H1 (cell line): ENCODE measurements around the gene ANO2. TPM values are rescaled to one million over a fixed set of nuclear protein-coding genes. Genes with fewer than 3 reads are reported as not detected.

ENCODE experiments used
- CTCF ChIA-PET: fragments of 300-600 bp; sonication (Branson Sonifier 250); formaldehyde crosslinking; loops from one replicate; lab custom pipeline; 2021; ENCODE audit not compliant: partially characterized antibody; lab: Charles Lee
- POLR2A ChIA-PET: fragments of 300-600 bp; sonication (Branson Sonifier 250); formaldehyde crosslinking; loops from one replicate; lab custom pipeline; 2021; ENCODE audit warnings: inconsistent platforms; ENCODE audit not compliant: partially characterized antibody; lab: Charles Lee
- DNase-seq, 2 experiments: peaks; one replicate each; pipeline versions ENCODE4 v3.0.0 to v3.0.0-alpha.2; 2010 to 2022; ENCODE audit warnings: low spot score in 2 of 2, low read depth in 1 of 2, mixed read lengths in 1 of 2
- FAIRE-seq: peaks from 2 replicates; lab custom pipeline; 2011; peaks lifted over from hg19 to GRCh38; lab: Jason Lieb, UNC
- H2AFZ ChIP-seq: 2 replicates; pipeline ENCODE4 v1.8.1; 2012; ENCODE audit warnings: low read length, inconsistent platforms
- H2AK5ac ChIP-seq: 2 replicates; pipeline ENCODE4 v1.6.1; 2013; ENCODE audit warnings: low read depth, low read length
- H2BK120ac ChIP-seq: replicated peaks from 2 replicates; pipeline ENCODE3; 2013; ENCODE audit warnings: low read depth, low read length, inconsistent platforms
- H2BK12ac ChIP-seq: 2 replicates; pipeline ENCODE4 v1.6.1; 2013; ENCODE audit warnings: low read depth, low read length
- H2BK15ac ChIP-seq: 2 replicates; pipeline ENCODE4 v1.6.1; 2013; ENCODE audit warnings: low read length
- H2BK20ac ChIP-seq: 2 replicates; pipeline ENCODE4 v1.6.1; 2013; ENCODE audit warnings: low read length
- H2BK5ac ChIP-seq: 2 replicates; pipeline ENCODE4 v1.6.1; 2013; ENCODE audit warnings: low read depth, low read length
- H3K14ac ChIP-seq: 2 replicates; pipeline ENCODE4 v1.6.1; 2013; ENCODE audit warnings: inconsistent platforms; ENCODE audit not compliant: insufficient read length
- H3K18ac ChIP-seq: 2 replicates; pipeline ENCODE4 v1.6.1; 2013; ENCODE audit warnings: low read length; ENCODE audit errors: extremely low read depth
- H3K23ac ChIP-seq: 2 replicates; pipeline ENCODE4 v1.6.1; 2013; ENCODE audit warnings: inconsistent platforms; ENCODE audit not compliant: insufficient read length
- H3K23me2 ChIP-seq: 2 replicates; pipeline ENCODE4 v1.6.1; 2013; ENCODE audit warnings: low read depth, low read length
- H3K27ac ChIP-seq: 2 replicates; pipeline ENCODE4 v1.6.1; 2011; ENCODE audit warnings: low read depth, low read length, inconsistent platforms
- H3K27me3 ChIP-seq, 4 experiments: replicated peaks in 1 of 4; 1 replicate in 1 of 4; 2 replicates in 3 of 4; pipeline versions ENCODE4 v1.6.1 to v1.8.1; 2011 to 2013; ENCODE audit warnings: low read length in 3 of 4, mild to moderate bottlenecking in 3 of 4, inconsistent platforms in 2 of 4, mixed read lengths in 2 of 4, moderate library complexity in 1 of 4; ENCODE audit not compliant: control insufficient read depth in 3 of 4, insufficient read depth in 3 of 4; ENCODE audit errors: extremely low read depth in 1 of 4
- H3K36me3 ChIP-seq, 4 experiments: 2 replicates each; pipeline versions ENCODE4 v1.6.1 to v1.8.1; 2011 to 2013; ENCODE audit warnings: mild to moderate bottlenecking in 4 of 4, low read length in 3 of 4, moderate library complexity in 2 of 4, control low read depth in 1 of 4, inconsistent platforms in 1 of 4; ENCODE audit not compliant: insufficient read depth in 4 of 4, control insufficient read depth in 2 of 4
- H3K4ac ChIP-seq: replicated peaks from 2 replicates; pipeline ENCODE3; 2013; ENCODE audit warnings: low read length, low read depth, mixed read lengths, inconsistent platforms; ENCODE audit not compliant: insufficient read length
- H3K4me1 ChIP-seq, 4 experiments: replicated peaks in 1 of 4; 1 replicate in 1 of 4; 2 replicates in 3 of 4; pipeline versions ENCODE4 v1.6.1 to v1.8.1; 2011 to 2013; ENCODE audit warnings: low read length in 3 of 4, inconsistent platforms in 2 of 4, mixed read lengths in 1 of 4; ENCODE audit not compliant: insufficient read depth in 4 of 4, control insufficient read depth in 3 of 4
- H3K4me2 ChIP-seq, 2 experiments: 2 replicates each; pipeline versions ENCODE4 v1.6.1 to v1.8.1; 2011 to 2013; ENCODE audit warnings: low read depth in 2 of 2, low read length in 2 of 2, control low read depth in 1 of 2, inconsistent platforms in 1 of 2, mild to moderate bottlenecking in 1 of 2; ENCODE audit not compliant: insufficient read depth in 1 of 2
- H3K4me3 ChIP-seq, 4 experiments: fragments of 200-600, 300-600 bp in 1 of 4; sonication (generic), shearing (Covaris generic), sonication (Bioruptor Twin) in 1 of 4; 2 replicates each; pipeline versions ENCODE4 v1.5.1 to v1.8.1; 2011 to 2016; ENCODE audit warnings: low read length in 4 of 4, low read depth in 3 of 4, control low read depth in 2 of 4, inconsistent platforms in 2 of 4, mild to moderate bottlenecking in 2 of 4, mixed read lengths in 1 of 4, moderate library complexity in 1 of 4; ENCODE audit not compliant: insufficient read depth in 2 of 4; ENCODE audit errors: extremely low read depth in 1 of 4
- H3K56ac ChIP-seq: replicated peaks from 2 replicates; pipeline ENCODE3; 2013; ENCODE audit warnings: low read depth, mild to moderate bottlenecking, mixed read lengths, low read length, inconsistent platforms; ENCODE audit not compliant: insufficient read length
- H3K79me1 ChIP-seq: 2 replicates; pipeline ENCODE4 v1.6.1; 2013; ENCODE audit warnings: low read depth, low read length, control low read depth
- H3K79me2 ChIP-seq, 2 experiments: 2 replicates each; pipeline versions ENCODE4 v1.6.1 to v1.8.1; 2012 to 2013; ENCODE audit warnings: low read length in 2 of 2, mild to moderate bottlenecking in 2 of 2, inconsistent platforms in 1 of 2; ENCODE audit not compliant: insufficient read depth in 2 of 2, control insufficient read depth in 1 of 2
- H3K9ac ChIP-seq, 4 experiments: replicated peaks in 1 of 4; 1 replicate in 1 of 4; 2 replicates in 3 of 4; pipeline versions ENCODE4 v1.6.1 to v1.8.1; 2011 to 2013; ENCODE audit warnings: low read depth in 3 of 4, low read length in 3 of 4, control low read depth in 2 of 4, mild to moderate bottlenecking in 2 of 4, moderate library complexity in 2 of 4, inconsistent platforms in 1 of 4; ENCODE audit errors: extremely low read depth in 1 of 4
- H3K9me3 ChIP-seq, 2 experiments: 2 replicates each; pipeline versions ENCODE4 v1.6.1 to v1.8.1; 2012 to 2013; ENCODE audit warnings: mild to moderate bottlenecking in 2 of 2, moderate library complexity in 2 of 2, control low read depth in 1 of 2, inconsistent platforms in 1 of 2, low read depth in 1 of 2, low read length in 1 of 2, mixed read lengths in 1 of 2; ENCODE audit not compliant: insufficient read depth in 2 of 2
- H4K20me1 ChIP-seq, 2 experiments: replicated peaks in 1 of 2; 2 replicates each; pipeline versions ENCODE3 to v1.8.1; 2011 to 2013; ENCODE audit warnings: inconsistent platforms in 2 of 2, low read length in 2 of 2, mild to moderate bottlenecking in 1 of 2; ENCODE audit not compliant: insufficient read depth in 2 of 2, control insufficient read depth in 1 of 2
- H4K5ac ChIP-seq: 2 replicates; pipeline ENCODE4 v1.6.1; 2013; ENCODE audit warnings: low read length, low read depth, mixed read lengths, inconsistent platforms; ENCODE audit not compliant: insufficient read length
- H4K8ac ChIP-seq: 2 replicates; pipeline ENCODE4 v1.8.0; 2013; ENCODE audit warnings: mild to moderate bottlenecking, moderate library complexity, low read length, inconsistent platforms; ENCODE audit not compliant: insufficient read depth; ENCODE audit errors: extremely low read depth
- H4K91ac ChIP-seq: replicated peaks from 2 replicates; pipeline ENCODE3; 2013; ENCODE audit warnings: low read length, mixed read lengths, inconsistent platforms; ENCODE audit not compliant: insufficient read length
- CTBP2 ChIP-seq: IDR thresholded peaks from 2 replicates; pipeline ENCODE4 v1.7.0; 2011; ENCODE audit warnings: borderline replicate concordance, mild to moderate bottlenecking, moderate library complexity, mixed read lengths, low read length; ENCODE audit not compliant: insufficient read depth, insufficient read length
- WGBS, 2 experiments: shearing (Covaris generic) in 1 of 2; methylation state at CpG; one replicate each; pipeline versions ENCODE4 v1.1.6 to v1.1.7; 2013 to 2015; ENCODE audit warnings: low lambda C conversion rate in 2 of 2, mixed read lengths in 2 of 2, inconsistent platforms in 1 of 2, low coverage in 1 of 2, missing lambda C conversion rate in 1 of 2; ENCODE audit not compliant: insufficient replicate concordance in 2 of 2, insufficient coverage in 1 of 2, insufficient read length in 1 of 2; ENCODE audit errors: extremely low coverage in 1 of 2, missing lambda C conversion rate in 1 of 2; 5-methylcytosine and 5-hydroxymethylcytosine counted together
- polyA plus RNA-seq, 7 experiments: library from polyadenylated mRNA; depleted of rRNA in 3 of 7; stranded (reverse) in 5 of 7; unstranded in 2 of 7; fragments of >200 nt in 5 of 7; fragments of 200-250 nt in 2 of 7; gene quantifications; 1 replicate in 5 of 7; 2 replicates in 1 of 7; 4 replicates in 1 of 7; pipeline versions ENCODE4 v1.2.1 to v1.2.3, GENCODE V29; 2011 to 2013; ENCODE audit warnings: missing spikeins in 2 of 7, mixed read lengths in 2 of 7
- total RNA-seq: library from RNA; stranded (reverse); fragmentation: NEBNext Ultra II Directional; extraction: Animal tissue kit (Norgen Biotek cat#: 25700); gene quantifications from 2 replicates; pipeline ENCODE4 v1.2.1, GENCODE V29; 2021
- TF ChIP-seq, protein P1 (sequence below): IDR thresholded peaks from 2 replicates; pipeline ENCODE4 v1.6.1; 2012; ENCODE audit warnings: inconsistent platforms

Gene ANO2
- total and polyA plus RNA-seq, 2 of the 8 experiments (the other 6 are each of a cell fraction or from before 2014, with no cell fraction given) = 1.9 to 5.5 TPM

DNA sequence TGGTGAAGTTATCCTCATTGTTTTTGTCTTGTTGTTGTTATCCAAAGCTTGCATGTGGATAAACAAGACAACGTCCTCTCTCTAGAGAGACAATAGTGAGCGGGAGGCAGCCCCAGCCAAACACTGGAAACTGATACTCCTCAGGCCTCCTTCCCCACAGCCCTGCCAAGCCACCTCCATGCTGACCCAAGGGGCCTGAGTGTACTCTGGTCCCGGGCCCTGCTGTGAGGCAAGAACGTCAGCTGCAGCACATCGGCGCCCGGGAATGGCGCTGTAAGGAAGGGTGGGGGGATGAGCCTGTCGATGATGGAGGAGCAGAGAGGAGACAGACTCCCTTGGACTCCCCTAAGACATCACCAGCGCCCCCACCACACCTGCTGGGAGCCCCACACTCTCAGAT lies 83.6 kb downstream of the ANO2 start:
- Histone ChIP-seq H3K79me2 (no peaks in the 10 kb centered on the region; a peak in 1 of 4 replicates), H3K23me2 (peaks cover 3% of the 10 kb centered on the region; the same call in 1 of the 2 replicates), H3K79me1 (no peaks in the 10 kb centered on the region), H3K4ac (no peak overlapping the region), H3K27me3 (no peaks in the 10 kb centered on the region), H2AK5ac (no peak overlapping the region), H2AFZ (no peak overlapping the region), H2BK20ac (no peak overlapping the region), H3K9me3 (no peaks in the 10 kb centered on the region), H4K5ac (no peak overlapping the region), H3K18ac (no peak overlapping the region), H2BK15ac (no peak overlapping the region), H3K4me2 (no peak overlapping the region), H3K9ac (no peak overlapping the region), H4K20me1 (no peaks in the 10 kb centered on the region), H3K4me3 (no peak overlapping the region), H3K4me1 (peaks cover under 1 to 1% (median under 1%) of the 10 kb centered on the region in 4 experiments; a peak in 6 of 7 replicates), H2BK12ac (no peak overlapping the region), H3K27ac (no peak overlapping the region), H2BK120ac (no peak overlapping the region), H3K23ac (no peak overlapping the region), H4K91ac (no peak overlapping the region), H3K56ac (no peak overlapping the region), H3K36me3 (no peaks in the 10 kb centered on the region), H3K14ac (no peak overlapping the region), H4K8ac (no peak overlapping the region), H2BK5ac (no peak overlapping the region)
- DNase-seq = no peak
- 95% methylated on average over 10 of the region's 10 CpGs; no CpG with 5 or more reads in 1 of the 2 experiments for WGBS, 2 experiments
- TF ChIP-seq CTBP2 = no peak
- TF ChIP-seq, protein P1, sequence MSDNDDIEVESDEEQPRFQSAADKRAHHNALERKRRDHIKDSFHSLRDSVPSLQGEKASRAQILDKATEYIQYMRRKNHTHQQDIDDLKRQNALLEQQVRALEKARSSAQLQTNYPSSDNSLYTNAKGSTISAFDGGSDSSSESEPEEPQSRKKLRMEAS = no peak
- ChIA-PET CTCF (interaction anchor here (0.5 to 1.7 kb wide), 3 partner anchors 11 to 389 kb away, joined by 3 to 5 read pairs (median 3); no protein-coding TSS in a partner anchor), POLR2A (no interaction called here)
- no peak for FAIRE-seq
